ENCODE measurements around the gene AP3S1. TPM values are rescaled to one million over a fixed set of nuclear protein-coding genes. Genes with fewer than 3 reads are reported as not detected.
"Not testable (repeated sequence)": the region's sequence is repeated elsewhere in the genome, so short reads cannot be mapped to it uniquely, and the experiment has no call there.

AP3S1 gene
- total RNA-seq, 1 donor from 2014 or later, result 133 TPM

GRCh38 chr5:115801152-115801551 lies 40.6 kb upstream of the AP3S1 start:
- no peaks in the 10 kb centered on the region for H3K27me3 Mint-ChIP-seq (ENCODE audit: low read depth)
- H3K4me1 Mint-ChIP-seq (ENCODE audit: low read depth), result no peaks in the 10 kb centered on the region
- TF ChIP-seq, protein P1, sequence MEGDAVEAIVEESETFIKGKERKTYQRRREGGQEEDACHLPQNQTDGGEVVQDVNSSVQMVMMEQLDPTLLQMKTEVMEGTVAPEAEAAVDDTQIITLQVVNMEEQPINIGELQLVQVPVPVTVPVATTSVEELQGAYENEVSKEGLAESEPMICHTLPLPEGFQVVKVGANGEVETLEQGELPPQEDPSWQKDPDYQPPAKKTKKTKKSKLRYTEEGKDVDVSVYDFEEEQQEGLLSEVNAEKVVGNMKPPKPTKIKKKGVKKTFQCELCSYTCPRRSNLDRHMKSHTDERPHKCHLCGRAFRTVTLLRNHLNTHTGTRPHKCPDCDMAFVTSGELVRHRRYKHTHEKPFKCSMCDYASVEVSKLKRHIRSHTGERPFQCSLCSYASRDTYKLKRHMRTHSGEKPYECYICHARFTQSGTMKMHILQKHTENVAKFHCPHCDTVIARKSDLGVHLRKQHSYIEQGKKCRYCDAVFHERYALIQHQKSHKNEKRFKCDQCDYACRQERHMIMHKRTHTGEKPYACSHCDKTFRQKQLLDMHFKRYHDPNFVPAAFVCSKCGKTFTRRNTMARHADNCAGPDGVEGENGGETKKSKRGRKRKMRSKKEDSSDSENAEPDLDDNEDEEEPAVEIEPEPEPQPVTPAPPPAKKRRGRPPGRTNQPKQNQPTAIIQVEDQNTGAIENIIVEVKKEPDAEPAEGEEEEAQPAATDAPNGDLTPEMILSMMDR (IDR thresholded peaks at IDR 0.05), result no peak

DNA sequence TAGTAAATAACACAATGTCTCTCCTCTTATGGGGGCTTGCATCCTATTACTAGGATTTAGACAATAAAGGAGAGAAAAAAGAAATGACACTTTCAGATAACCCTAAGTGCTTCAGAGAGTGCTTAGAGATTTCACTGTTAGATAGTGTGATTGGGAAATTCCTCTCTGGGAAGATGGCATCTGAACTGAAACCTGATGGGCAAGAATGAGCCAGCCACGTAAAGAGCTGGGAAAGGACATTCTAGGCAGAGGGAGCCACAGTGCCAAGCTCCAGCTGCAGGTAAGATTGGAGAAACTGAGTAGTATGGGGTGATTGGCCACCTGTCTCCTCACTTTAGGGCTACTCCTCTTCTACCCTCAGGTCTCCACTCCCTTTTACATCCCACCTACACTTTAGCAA lies 39.8 kb upstream of the AP3S1 start:
- TF ChIP-seq, protein P1 (IDR thresholded peaks at IDR 0.05), result no peak
- Mint-ChIP-seq H3K27me3 (ENCODE audit: low read depth) (no peaks in the 10 kb centered on the region), H3K4me1 (ENCODE audit: low read depth) (no peaks in the 10 kb centered on the region)

More at GRCh38 chr5:115801152-115801551, 40.6 kb upstream of the AP3S1 start:
- Mint-ChIP-seq H3K9me3 (ENCODE audit: low read depth) (no peaks in the 10 kb centered on the region), H3K4me3 (ENCODE audit: unreplicated experiment) (no peak overlapping the region), H3K27ac (ENCODE audit: unreplicated experiment) (no peak overlapping the region), H3K36me3 (ENCODE audit: low read depth) (peaks cover 3% of the 10 kb centered on the region)
- DNase-seq (ENCODE audit: low spot score), result no peak

DNA sequence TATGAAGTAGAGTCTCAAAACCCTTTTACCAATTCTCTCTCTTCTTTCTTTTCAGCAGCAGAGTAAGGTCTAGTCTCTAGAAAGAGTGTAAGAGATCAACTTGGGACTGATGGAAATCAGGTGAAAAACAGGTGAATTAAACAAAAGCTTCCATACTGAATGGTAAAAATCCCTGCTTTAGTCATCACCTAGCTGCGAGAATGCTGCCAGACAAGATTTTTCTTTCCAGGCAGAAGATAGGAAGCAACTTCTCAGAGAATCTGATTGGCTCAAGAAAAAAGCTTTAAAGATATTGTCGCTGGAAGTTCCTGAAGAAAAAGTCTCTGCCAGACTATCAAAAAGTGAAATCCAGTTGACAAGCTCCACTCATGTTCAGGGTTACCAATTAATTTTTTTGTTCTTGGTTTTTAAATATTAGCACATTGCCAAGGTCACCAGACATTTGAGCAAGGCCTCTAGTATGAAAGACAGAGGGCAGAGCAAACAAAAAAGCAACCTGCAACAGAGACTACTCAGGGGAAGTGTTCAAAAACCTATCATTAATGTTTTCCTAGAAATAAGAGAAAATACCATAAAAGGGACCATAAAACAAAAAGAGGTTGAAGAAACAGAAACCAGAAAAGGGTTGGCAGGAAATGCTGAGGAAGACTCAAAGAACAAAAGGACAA lies 34.6 kb upstream of the AP3S1 start:
- Mint-ChIP-seq H3K27me3 (ENCODE audit: low read depth) (no peaks in the 10 kb centered on the region), H3K9me3 (ENCODE audit: low read depth) (no peaks in the 10 kb centered on the region), H3K4me1 (ENCODE audit: low read depth) (peaks cover 4% of the 10 kb centered on the region), H3K4me3 (ENCODE audit: unreplicated experiment) (no peak overlapping the region), H3K36me3 (ENCODE audit: low read depth) (peaks cover 13% of the 10 kb centered on the region), H3K27ac (ENCODE audit: unreplicated experiment) (no peak overlapping the region)
- no peak for DNase-seq (ENCODE audit: low spot score)
- TF ChIP-seq, protein P1 (IDR thresholded peaks at IDR 0.05), result no peak

More for the DNA sequence above, 39.8 kb upstream of the AP3S1 start:
- H3K36me3 Mint-ChIP-seq (ENCODE audit: low read depth), result peaks cover 3% of the 10 kb centered on the region
- no peak overlapping the region for H3K4me3 Mint-ChIP-seq (ENCODE audit: unreplicated experiment)
- DNase-seq (ENCODE audit: low spot score), result no peak
- no peak overlapping the region for H3K27ac Mint-ChIP-seq (ENCODE audit: unreplicated experiment)
- H3K9me3 Mint-ChIP-seq (ENCODE audit: low read depth), result no peaks in the 10 kb centered on the region

- no peaks in the 10 kb centered on the region for H3K9me3 Mint-ChIP-seq (ENCODE audit: low read depth)
- peaks cover 13% of the 10 kb centered on the region for H3K36me3 Mint-ChIP-seq (ENCODE audit: low read depth)
- no peak overlapping the region for H3K27ac Mint-ChIP-seq (ENCODE audit: unreplicated experiment)
- no peak overlapping the region for H3K4me3 Mint-ChIP-seq (ENCODE audit: unreplicated experiment)
- TF ChIP-seq, protein P1 (IDR thresholded peaks at IDR 0.05), result no peak
- DNase-seq (ENCODE audit: low spot score), result no peak
- peaks cover 4% of the 10 kb centered on the region for H3K4me1 Mint-ChIP-seq (ENCODE audit: low read depth)
- H3K27me3 Mint-ChIP-seq (ENCODE audit: low read depth), result no peaks in the 10 kb centered on the region
These were observed 34.1 kb upstream of the AP3S1 start for GRCh38 chr5:115807654-115808052.

GRCh38 chr5:115808066-115808465 lies 33.7 kb upstream of the AP3S1 start:
- not testable (repeated sequence) for H3K4me1 Mint-ChIP-seq (ENCODE audit: low read depth); H3K4me3 Mint-ChIP-seq (ENCODE audit: unreplicated experiment); H3K27me3 Mint-ChIP-seq (ENCODE audit: low read depth); H3K9me3 Mint-ChIP-seq (ENCODE audit: low read depth); H3K27ac Mint-ChIP-seq (ENCODE audit: unreplicated experiment); DNase-seq (ENCODE audit: low spot score)
- H3K36me3 Mint-ChIP-seq (ENCODE audit: low read depth), result peaks cover 14% of the 10 kb centered on the region

GRCh38 chr5:115809946-115810345 lies 31.8 kb upstream of the AP3S1 start:
- peaks cover 12% of the 10 kb centered on the region for H3K36me3 Mint-ChIP-seq (ENCODE audit: low read depth)
- TF ChIP-seq, protein P1 (IDR thresholded peaks at IDR 0.05), result no peak

More at GRCh38 chr5:115809946-115810345, 31.8 kb upstream of the AP3S1 start:
- Mint-ChIP-seq H3K9me3 (ENCODE audit: low read depth) (no peaks in the 10 kb centered on the region), H3K4me3 (ENCODE audit: unreplicated experiment) (no peak overlapping the region), H3K27me3 (ENCODE audit: low read depth) (peaks cover 7% of the 10 kb centered on the region), H3K4me1 (ENCODE audit: low read depth) (peaks cover 4% of the 10 kb centered on the region), H3K27ac (ENCODE audit: unreplicated experiment) (no peak overlapping the region)
- DNase-seq (ENCODE audit: low spot score), result no peak

Measured in chondrocyte (in vitro differentiated cells).